ENCODE data around the gene SLC16A11. TPM values are rescaled to one million over a fixed set of nuclear protein-coding genes. Genes with fewer than 3 reads are reported as not detected.

The SLC16A11 gene
- total RNA-seq, 1 experiment from 2014 or later = not detected

GRCh38 chr17:7023576-7024401 lies 20.1 kb downstream of the SLC16A11 start:
- Mint-ChIP-seq H3K9me3 (ENCODE audit: unreplicated experiment) (no peaks in the 10 kb centered on the region), H3K4me1 (ENCODE audit: insufficient read depth, unreplicated experiment) (peaks cover 23% of the 10 kb centered on the region), H3K36me3 (ENCODE audit: insufficient read depth, unreplicated experiment) (no peaks in the 10 kb centered on the region), H3K4me3 (ENCODE audit: unreplicated experiment) (no peak overlapping the region), H3K27ac (ENCODE audit: low read depth, unreplicated experiment) (no peak overlapping the region), H3K27me3 (ENCODE audit: insufficient read depth, unreplicated experiment) (no peaks in the 10 kb centered on the region)
- CTCF ChIA-PET = interaction anchor here (0.6 to 3.5 kb wide), 4 partner anchors 20 to 574 kb away, joined by 3 to 27 read pairs (median 3); no protein-coding TSS in a partner anchor
- TF ChIP-seq CTCF (IDR thresholded peaks at IDR 0.05; ENCODE audit: unreplicated experiment) = no peak
- BruUV-seq (replicated peaks) = no TSS peak
- POLR2A ChIA-PET = interaction anchor here (0.5 to 1.7 kb wide), 2 partner anchors 12 to 161 kb away, joined by 3 to 6 read pairs; partner anchors contain the start of gene SLC16A13
- peak; percentile 13 for DNase-seq (ENCODE audit: unreplicated experiment)
- intact Hi-C loops (cut with micrococcal nuclease) = loop anchor here (5.0 kb wide), 1 partner anchor 356 kb away; no protein-coding TSS in a partner anchor

- no TSS peak for BruUV-seq (replicated peaks)
- Mint-ChIP-seq H3K27me3 (ENCODE audit: insufficient read depth, unreplicated experiment) (no peaks in the 10 kb centered on the region), H3K36me3 (ENCODE audit: insufficient read depth, unreplicated experiment) (no peaks in the 10 kb centered on the region), H3K4me1 (ENCODE audit: insufficient read depth, unreplicated experiment) (peaks cover 23% of the 10 kb centered on the region), H3K4me3 (ENCODE audit: unreplicated experiment) (no peak within 1 kb of the TSS), H3K27ac (ENCODE audit: low read depth, unreplicated experiment) (no peak within 1 kb of the TSS), H3K9me3 (ENCODE audit: unreplicated experiment) (no peaks in the 10 kb centered on the region)
- ChIA-PET CTCF (interaction anchor here (0.6 to 5.3 kb wide), 7 partner anchors 8 to 191 kb away, joined by 3 to 48 read pairs (median 6); partner anchors contain the start of gene TEKT1), POLR2A (interaction anchor here (0.5 kb wide), 1 partner anchor 161 kb away, joined by 3 read pairs; no protein-coding TSS in a partner anchor)
- intact Hi-C loops (cut with micrococcal nuclease) = loop anchor here (5.0 kb wide), 1 partner anchor 356 kb away; no protein-coding TSS in a partner anchor
- no peak for TF ChIP-seq CTCF (IDR thresholded peaks at IDR 0.05; ENCODE audit: unreplicated experiment)
- no peak for DNase-seq (ENCODE audit: unreplicated experiment)
Observed at GRCh38 chr17:7022781-7023571, 20.9 kb downstream of the SLC16A11 start, which contains the start of gene BCL6B. BCL6B (plus strand) TSS chr17:7023050; CDS start chr17:7023672, 622 bp downstream.

DNA sequence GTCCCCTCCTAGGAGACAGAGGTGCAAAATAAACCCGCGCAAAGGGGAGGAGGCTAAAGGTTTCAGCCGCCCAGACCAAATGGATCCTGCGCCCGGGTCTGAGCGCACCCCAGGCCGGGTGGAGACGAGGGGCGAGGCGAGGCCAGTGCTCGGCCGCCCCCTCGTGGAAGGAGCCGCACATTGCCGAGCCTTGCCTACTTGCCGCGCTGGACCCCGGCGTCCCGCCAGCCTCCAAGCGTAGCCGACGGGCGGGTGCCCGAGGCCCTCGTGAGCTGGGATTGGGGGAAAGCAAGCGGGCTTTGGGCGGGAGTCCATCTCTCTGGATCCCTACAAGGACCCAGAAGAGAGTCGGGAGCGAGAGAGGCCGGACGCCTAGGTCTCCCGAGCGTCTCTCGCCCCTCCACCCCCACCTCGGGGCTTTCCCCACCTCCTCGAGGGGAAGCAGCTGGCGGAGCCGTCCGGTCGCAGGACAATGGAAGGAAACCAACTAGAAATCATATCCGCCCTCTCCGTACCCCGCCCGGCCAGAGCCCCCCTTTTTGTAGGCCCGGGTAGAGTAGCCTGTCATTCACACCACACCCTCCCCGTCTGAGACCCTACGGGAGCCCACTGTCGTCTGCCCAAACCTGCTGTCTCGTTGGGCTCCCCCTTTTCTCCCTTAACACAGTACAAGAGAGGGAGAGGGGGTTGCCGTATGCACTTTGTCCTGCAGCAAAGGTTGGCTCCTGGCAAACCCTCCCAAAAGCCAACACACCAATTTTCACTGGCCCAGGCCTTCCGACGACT lies 21.7 kb downstream of the SLC16A11 start:
- intact Hi-C loops (cut with micrococcal nuclease) = loop anchor here (5.0 kb wide), 1 partner anchor 355 kb away; no protein-coding TSS in a partner anchor
- Mint-ChIP-seq H3K4me1 (ENCODE audit: insufficient read depth, unreplicated experiment) (peaks cover 23% of the 10 kb centered on the region), H3K36me3 (ENCODE audit: insufficient read depth, unreplicated experiment) (no peaks in the 10 kb centered on the region), H3K27me3 (ENCODE audit: insufficient read depth, unreplicated experiment) (no peaks in the 10 kb centered on the region), H3K4me3 (ENCODE audit: unreplicated experiment) (no peak overlapping the region), H3K9me3 (ENCODE audit: unreplicated experiment) (no peaks in the 10 kb centered on the region), H3K27ac (ENCODE audit: low read depth, unreplicated experiment) (no peak overlapping the region)
- peak; percentile 75 for DNase-seq (ENCODE audit: unreplicated experiment)
- BruUV-seq (replicated peaks) = no TSS peak
- POLR2A ChIA-PET = interaction anchor here (1.0 to 2.0 kb wide), 3 partner anchors 10 to 18 kb away, joined by 3 to 15 read pairs (median 10); partner anchors contain the start of genes RNASEK and SLC16A13
- peak; percentile 84 for TF ChIP-seq CTCF (IDR thresholded peaks at IDR 0.05; ENCODE audit: unreplicated experiment)
- CTCF ChIA-PET = interaction anchor here (0.6 to 5.3 kb wide), 41 partner anchors 9 to 1186 kb away, joined by 3 to 48 read pairs (median 4); partner anchors contain the start of genes KIAA0753, SLC16A13, TEKT1 and TXNDC17
